PFSK-1 (cell line): Measurements from ENCODE around the gene SBF1.

Experiments
- FOXP2 ChIP-seq: optimal IDR thresholded peaks from 2 replicates; pipeline ENCODE3; 2011; ENCODE audit warnings: borderline replicate concordance, control low read depth, inconsistent platforms; ENCODE audit not compliant: insufficient read depth; ENCODE audit errors: extremely low read length, extremely low read depth
- POLR2AphosphoS5 ChIP-seq: IDR thresholded peaks from 2 replicates; pipeline ENCODE4 v1.6.1; 2012; ENCODE audit warnings: low read depth, mild to moderate bottlenecking, control low read depth, low read length, moderate library complexity
- REST ChIP-seq, 2 experiments: IDR thresholded peaks; 2 replicates each; pipeline versions ENCODE4 v1.6.1 to v1.8.0; 2011 to 2012; ENCODE audit warnings: low read depth in 2 of 2, low read length in 2 of 2, control low read depth in 1 of 2, inconsistent platforms in 1 of 2, mild to moderate bottlenecking in 1 of 2, moderate library complexity in 1 of 2; ENCODE audit not compliant: insufficient read depth in 1 of 2
- SIN3A ChIP-seq: IDR thresholded peaks from 2 replicates; pipeline ENCODE4 v1.6.1; 2012; ENCODE audit warnings: mild to moderate bottlenecking, low read length, moderate library complexity, borderline replicate concordance; ENCODE audit not compliant: insufficient read depth
- TAF1 ChIP-seq: IDR thresholded peaks from 2 replicates; pipeline ENCODE4 v1.6.1; 2012; ENCODE audit warnings: low read length, control low read depth, borderline replicate concordance; ENCODE audit not compliant: insufficient read depth

Gene SBF1

GRCh38 chr22:50471197-50471847, 3.5 kb downstream of the SBF1 start:
- TF ChIP-seq TAF1 (no peak), SIN3A (no peak), REST (IDR thresholded peaks at IDR 0.05; ENCODE audit: insufficient read depth in 1 of 2, low read depth in 2 of 2, low read length in 2 of 2) (no peak), FOXP2 (no peak), POLR2AphosphoS5 (no peak)

- TF ChIP-seq TAF1 (no peak), POLR2AphosphoS5 (no peak), FOXP2 (no peak)
Measured at GRCh38 chr22:50470491-50470890, 4.3 kb downstream of the SBF1 start.

GRCh38 chr22:50469377-50470305, 5.2 kb downstream of the SBF1 start:
- TF ChIP-seq TAF1: no peak
- no peak for TF ChIP-seq SIN3A
- no peak for TF ChIP-seq POLR2AphosphoS5
- no peak for TF ChIP-seq FOXP2
- no peak for TF ChIP-seq REST (IDR thresholded peaks at IDR 0.05; ENCODE audit: insufficient read depth in 1 of 2, low read depth in 2 of 2, low read length in 2 of 2)

GRCh38 chr22:50468626-50469025, 6.2 kb downstream of the SBF1 start:
- TF ChIP-seq SIN3A (no peak), REST (IDR thresholded peaks at IDR 0.05; ENCODE audit: insufficient read depth in 1 of 2, low read depth in 2 of 2, low read length in 2 of 2) (no peak), TAF1 (no peak), POLR2AphosphoS5 (no peak), FOXP2 (no peak)

GRCh38 chr22:50467773-50468440, 6.9 kb downstream of the SBF1 start:
- TF ChIP-seq TAF1 (no peak), SIN3A (no peak), POLR2AphosphoS5 (no peak), FOXP2 (no peak), REST (IDR thresholded peaks at IDR 0.05; ENCODE audit: insufficient read depth in 1 of 2, low read depth in 2 of 2, low read length in 2 of 2) (no peak)
